IPS-NIHi7 (cell line): ENCODE data around the gene ANKRD10.

ENCODE experiments used
- DNase-seq: peaks from one replicate; pipeline ENCODE4 v3.0.0; 2012; ENCODE audit warnings: mixed read lengths; ENCODE audit errors: extremely low spot score

Gene ANKRD10

GRCh38 chr13:110885966-110886869 is 28.7 kb downstream of the ANKRD10 start:
- peak; percentile 42 for DNase-seq

GRCh38 chr13:110885516-110885915 is 29.4 kb downstream of the ANKRD10 start:
- DNase-seq, result no peak

- DNase-seq, result no peak
Measured at GRCh38 chr13:110884517-110884916, 30.4 kb downstream of the ANKRD10 start.

- DNase-seq, result no peak
Measured at GRCh38 chr13:110883542-110883941, 31.3 kb downstream of the ANKRD10 start.

GRCh38 chr13:110882972-110883371 is 31.9 kb downstream of the ANKRD10 start:
- no peak for DNase-seq

GRCh38 chr13:110881839-110882627 is 32.8 kb downstream of the ANKRD10 start:
- DNase-seq, result no peak

- DNase-seq, result no peak
Measured at GRCh38 chr13:110880627-110881026, 34.2 kb downstream of the ANKRD10 start.

- no peak for DNase-seq
Measured at GRCh38 chr13:110879482-110879881, 35.4 kb downstream of the ANKRD10 start.

- DNase-seq, result no peak
Measured at GRCh38 chr13:110877737-110878258, 37.1 kb downstream of the ANKRD10 start.

GRCh38 chr13:110876609-110877008 is 38.3 kb downstream of the ANKRD10 start:
- DNase-seq, result peak; percentile 35

- DNase-seq, result no peak
Measured at GRCh38 chr13:110875241-110875640, 39.6 kb downstream of the ANKRD10 start.

- peak; percentile 95 for DNase-seq
Measured at GRCh38 chr13:110874508-110874960, 40.3 kb downstream of the ANKRD10 start.

- DNase-seq, result no peak
Measured at GRCh38 chr13:110873639-110874507, 41.0 kb downstream of the ANKRD10 start.

GRCh38 chr13:110872768-110873638 is 41.9 kb downstream of the ANKRD10 start:
- no peak for DNase-seq

- no peak for DNase-seq
Measured at GRCh38 chr13:110872034-110872767, 42.7 kb downstream of the ANKRD10 start.

GRCh38 chr13:110869805-110870706 is 44.8 kb downstream of the ANKRD10 start:
- peak; percentile 57 for DNase-seq

- no peak for DNase-seq
Measured at GRCh38 chr13:110869231-110869804, 45.6 kb downstream of the ANKRD10 start.

GRCh38 chr13:110868720-110869119 is 46.1 kb downstream of the ANKRD10 start:
- DNase-seq, result no peak
